Activated CD4-positive, alpha-beta T cell treated with anti-CD3 and anti-CD28 coated beads for 48 hours (primary cell): ENCODE results near the gene PERP.
"Not testable (repeated sequence)": the region's sequence is repeated elsewhere in the genome, so short reads cannot be mapped to it uniquely, and the experiment has no call there.

Experiments
- DNase-seq: peaks from one replicate; pipeline ENCODE4 v3.0.0-alpha.2; 2020

Gene PERP

GRCh38 chr6:138104618-138105213 is 2.5 kb downstream of the PERP start:
- DNase-seq = no peak

DNA sequence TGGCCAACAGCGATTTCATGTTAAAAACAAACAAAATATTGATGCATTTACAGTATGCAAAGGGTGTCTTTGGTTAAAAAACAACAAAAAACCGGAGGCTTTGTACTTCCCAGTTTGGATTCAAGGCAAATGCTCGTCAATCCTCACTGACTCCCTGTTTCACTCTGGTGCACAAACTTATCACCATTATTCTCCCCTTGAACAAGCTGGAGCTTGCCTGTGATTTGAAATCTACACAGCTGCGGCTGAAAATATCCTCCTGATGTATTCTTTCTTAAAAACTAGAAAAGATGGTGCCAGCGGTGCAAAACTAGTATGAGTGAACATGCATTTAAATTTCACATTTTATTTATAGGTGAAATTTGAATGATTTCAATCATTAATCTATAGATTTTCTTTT is 3.3 kb downstream of the PERP start:
- DNase-seq = no peak

- no peak for DNase-seq
Observed at GRCh38 chr6:138101946-138102731, 5.1 kb downstream of the PERP start.

- DNase-seq = no peak
Observed at GRCh38 chr6:138099832-138100231, 7.4 kb downstream of the PERP start.

- DNase-seq = no peak
Observed at GRCh38 chr6:138098306-138098705, 8.9 kb downstream of the PERP start.

- no peak for DNase-seq
Observed at GRCh38 chr6:138094260-138094659, 13.0 kb downstream of the PERP start.

DNA sequence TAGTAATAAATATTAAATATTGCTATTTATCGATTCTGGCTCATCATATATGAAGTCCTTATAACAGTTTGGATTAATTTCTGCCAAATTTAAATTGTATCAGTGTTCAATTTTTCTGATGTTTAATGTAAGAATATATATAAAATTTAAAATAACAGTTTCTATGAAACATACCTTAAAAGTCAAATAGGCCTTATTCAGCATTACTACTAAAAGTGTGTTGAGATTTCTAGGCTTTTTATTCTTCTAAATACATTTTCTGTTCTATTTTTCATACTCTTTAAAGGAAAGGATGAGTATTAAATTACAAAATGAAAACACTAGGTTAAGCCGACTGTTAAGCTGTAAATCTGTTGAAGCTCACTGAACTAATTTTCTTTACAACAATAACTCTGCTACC is 13.6 kb downstream of the PERP start:
- no peak for DNase-seq

DNA sequence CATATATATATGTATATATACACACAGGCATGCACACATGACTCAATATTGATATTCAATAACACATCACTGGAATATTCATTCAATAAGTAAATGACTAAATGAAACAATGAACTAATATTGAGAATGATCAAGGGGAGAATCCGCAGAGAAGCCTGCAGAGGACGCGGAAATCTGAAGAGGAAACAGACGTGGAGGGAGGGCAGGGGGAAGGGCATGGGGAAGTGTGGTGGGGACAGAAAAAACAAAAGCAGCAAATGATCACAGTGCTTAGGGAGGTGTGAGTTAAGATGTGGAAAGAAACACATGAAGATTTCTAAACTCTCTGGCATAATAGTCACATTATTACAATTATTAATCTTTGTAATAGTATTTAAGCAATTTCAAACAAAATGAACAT is 14.5 kb downstream of the PERP start:
- DNase-seq = no peak

DNA sequence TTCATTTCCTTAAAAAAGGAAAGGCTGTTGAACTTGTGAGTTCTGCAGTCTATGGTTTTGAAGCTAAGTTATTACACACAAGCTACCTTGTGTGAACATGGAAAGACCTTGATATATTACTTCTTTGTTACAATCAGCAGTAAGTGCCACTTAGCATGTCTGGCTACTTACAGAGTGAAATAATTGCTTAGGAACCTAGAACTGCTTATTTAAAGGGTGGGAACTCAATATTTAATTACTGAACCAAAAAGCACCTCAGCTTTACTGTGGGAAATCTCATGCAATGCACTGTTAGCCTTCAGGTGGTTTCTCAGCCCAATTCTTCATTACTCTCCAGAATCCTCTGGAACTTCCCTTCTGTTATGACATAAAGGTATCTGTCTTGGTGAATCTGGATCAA is 17.9 kb downstream of the PERP start:
- no peak for DNase-seq

DNA sequence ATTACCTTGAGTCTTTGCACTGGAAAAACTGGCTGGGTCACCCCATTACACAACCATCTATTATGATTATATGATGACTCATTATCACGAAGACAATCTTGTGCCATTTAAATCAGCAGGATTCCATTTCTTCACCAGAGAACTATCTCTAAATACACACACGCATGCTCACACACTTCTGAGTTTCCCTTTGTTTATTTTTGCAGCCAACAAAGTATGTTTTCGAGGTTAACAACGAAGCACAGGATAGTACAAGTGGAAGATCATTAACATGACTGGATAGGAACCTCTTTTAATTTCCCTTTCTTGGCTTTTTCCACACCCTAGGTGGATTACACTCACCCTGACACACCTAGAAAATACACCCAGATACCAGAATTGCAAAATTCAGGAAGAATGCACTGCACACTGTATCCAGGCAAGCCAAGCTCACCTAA is 18.9 kb downstream of the PERP start:
- no peak for DNase-seq

DNA sequence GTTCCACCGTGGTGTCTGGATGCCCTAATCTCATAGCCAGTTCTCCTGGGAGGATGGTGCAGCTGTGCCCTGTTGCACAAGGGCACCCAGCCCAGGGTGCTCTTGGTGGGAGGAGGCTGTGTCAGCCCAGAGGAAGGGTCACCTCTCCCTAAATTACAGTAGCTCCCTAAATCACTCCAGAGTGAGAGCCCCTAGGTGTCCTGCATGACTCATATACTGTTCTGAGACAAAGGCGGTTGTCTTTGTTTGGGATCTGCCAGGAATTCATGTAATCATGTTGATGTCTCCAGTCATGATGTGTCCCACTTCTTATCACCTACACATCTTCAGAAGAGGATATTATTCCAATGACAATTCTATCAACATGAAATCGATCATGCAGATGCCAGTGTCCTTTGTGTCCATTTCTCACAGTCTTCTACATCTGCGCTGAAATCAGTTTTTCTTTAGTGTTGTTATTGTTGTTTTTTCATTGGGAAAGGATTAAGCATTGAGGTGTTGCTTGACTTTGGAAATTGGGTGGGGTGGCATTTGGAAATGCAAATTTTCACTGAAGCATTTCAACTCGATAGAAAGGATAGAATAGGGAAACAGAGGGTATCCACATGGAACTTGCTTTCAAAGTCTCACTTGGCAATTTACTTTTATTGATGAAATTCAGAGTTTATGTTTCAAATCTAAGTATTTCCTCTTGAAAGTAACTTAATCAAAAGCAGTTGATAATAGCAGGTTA is 19.5 kb downstream of the PERP start:
- DNase-seq = no peak

- DNase-seq = no peak
Observed at GRCh38 chr6:138086573-138087196, 20.5 kb downstream of the PERP start.

DNA sequence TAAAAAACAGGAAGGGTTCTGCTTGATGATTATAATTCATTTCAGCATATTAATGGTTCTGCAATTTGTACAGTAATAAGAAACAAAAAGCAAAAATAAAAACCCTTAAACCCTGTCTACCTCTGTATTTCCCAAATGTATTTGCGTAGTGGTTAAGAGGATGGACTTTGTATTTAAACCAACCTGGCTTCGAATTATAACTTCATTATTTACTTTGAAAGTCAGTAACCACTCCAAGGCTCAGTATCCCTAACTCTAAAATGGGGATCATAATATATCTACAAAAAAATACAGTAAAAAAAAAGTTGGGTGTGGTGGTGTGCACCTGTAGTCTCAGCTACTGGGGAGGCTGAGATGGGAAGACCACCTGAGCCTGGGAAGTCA is 21.4 kb downstream of the PERP start:
- no peak for DNase-seq

DNA sequence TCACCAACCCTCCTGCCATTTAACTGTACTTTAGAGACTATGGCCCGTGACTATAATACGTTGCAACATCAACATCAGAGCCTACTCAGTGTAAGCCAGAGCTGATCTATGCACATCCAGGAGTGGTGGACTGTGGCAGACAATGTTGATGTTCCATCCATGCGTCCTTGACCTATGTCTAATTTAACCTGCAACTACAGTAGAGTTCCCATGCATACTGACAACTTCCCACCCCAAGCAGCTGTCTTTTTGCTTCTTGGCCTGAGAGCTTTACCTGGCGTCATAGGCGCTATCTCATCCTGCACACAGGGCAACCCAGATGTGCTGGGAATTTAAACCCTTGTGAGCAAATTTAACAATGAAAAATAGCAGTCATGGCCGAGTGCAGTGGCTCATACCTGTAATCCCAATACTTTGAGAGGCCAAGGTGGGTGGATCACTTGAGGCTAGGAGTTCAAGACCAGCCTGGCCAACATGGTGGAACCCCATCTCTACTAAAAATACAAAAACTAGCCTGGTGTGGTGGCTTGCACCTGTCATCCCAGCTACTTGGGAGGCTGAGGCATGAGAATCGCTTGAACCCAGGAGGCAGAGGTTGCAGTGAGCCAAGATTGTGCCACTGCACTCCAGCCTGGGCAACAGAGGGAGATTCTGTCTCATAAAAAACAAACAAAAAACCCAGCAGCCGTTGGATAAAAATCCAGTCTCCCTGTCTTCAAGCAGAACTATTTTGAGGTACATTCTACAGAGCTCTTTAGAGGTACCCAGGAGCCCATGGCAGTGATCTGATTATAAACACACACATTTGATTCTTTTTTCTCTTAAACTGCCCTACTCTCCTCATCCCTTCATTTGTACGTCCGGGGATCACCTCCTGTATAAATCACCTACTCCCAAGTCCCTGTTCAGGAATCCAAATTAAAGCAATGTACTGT is 22.0 kb downstream of the PERP start:
- no peak for DNase-seq

DNA sequence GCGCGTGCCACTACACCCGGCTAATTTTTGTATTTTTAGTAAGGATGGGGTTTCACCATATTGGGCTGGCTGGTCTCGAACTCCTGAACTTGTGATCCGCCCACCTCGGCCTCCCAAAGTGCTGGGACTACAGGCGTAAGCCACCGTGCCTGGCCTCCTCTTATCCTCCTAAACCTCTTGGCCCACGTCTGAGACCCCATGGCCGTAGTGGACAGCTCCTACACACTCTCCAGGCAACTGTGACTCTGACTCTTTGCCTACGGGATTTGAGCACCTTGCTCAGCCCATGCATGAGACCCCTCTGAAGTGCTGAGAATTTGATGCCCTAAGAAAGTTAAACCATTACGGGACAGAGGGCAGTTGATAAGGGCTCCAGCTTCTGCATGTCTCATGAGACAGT is 25.0 kb downstream of the PERP start:
- DNase-seq = no peak

DNA sequence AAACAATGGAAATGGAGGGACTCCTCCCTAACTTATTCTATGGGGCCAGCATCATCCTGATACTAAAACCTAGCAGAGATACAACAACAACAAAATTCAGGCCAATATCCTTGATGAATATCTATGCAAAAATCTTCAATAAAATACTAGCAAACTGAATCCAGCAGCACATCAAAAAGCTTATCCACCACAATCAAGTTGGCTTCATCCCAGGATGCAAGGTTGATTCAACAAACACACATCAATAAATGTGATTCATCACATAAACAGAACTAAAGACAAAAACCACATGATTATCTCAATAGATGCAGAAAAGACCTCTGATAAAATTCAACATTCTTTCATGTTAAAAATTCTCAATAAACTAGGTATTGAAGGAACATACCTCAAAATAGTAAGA is 27.7 kb downstream of the PERP start:
- DNase-seq = not testable (repeated sequence)

DNA sequence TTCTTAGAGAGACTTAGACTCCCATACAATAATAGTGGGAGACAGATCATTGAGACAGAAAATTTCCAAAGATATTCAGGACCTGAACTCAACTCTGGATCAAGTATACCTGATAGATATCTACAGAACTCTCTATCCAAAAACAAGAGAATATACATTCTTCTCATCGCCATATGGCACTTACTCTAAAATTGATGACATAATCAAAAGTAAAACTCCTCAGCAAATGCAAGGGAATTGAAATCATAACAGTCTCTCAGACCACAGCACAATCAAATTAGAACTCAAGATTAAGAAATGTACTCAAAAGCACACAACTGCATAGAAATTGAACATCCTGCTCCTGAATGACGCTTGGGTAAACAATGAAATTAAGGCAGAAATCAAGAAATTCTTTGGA is 28.7 kb downstream of the PERP start:
- no peak for DNase-seq

GRCh38 chr6:138073264-138073663 is 34.0 kb downstream of the PERP start:
- DNase-seq = no peak

GRCh38 chr6:138063726-138064125 is 43.5 kb downstream of the PERP start:
- no peak for DNase-seq

GRCh38 chr6:138054982-138055381 is 52.2 kb downstream of the PERP start:
- no peak for DNase-seq

GRCh38 chr6:138052783-138053182 is 54.4 kb downstream of the PERP start:
- no peak for DNase-seq

DNA sequence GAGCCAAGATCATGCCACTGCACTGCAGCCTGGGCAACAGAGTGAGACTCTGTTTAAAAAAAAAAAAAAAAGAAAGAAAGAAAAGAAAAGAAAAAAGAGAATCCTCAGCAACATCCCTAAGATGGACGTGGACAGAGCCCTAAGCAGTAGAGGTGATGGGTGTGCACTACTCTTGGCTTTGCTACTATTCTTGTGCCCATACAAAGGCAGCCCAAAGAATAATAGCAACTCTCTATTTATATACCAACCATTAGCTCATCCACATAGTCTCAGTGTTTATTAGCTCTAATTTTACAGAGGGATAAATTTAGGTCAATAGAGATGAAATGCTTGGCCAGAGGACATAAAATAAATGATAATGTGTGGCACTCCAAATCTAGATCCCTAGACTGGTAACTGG is 62.2 kb downstream of the PERP start:
- no peak for DNase-seq

DNA sequence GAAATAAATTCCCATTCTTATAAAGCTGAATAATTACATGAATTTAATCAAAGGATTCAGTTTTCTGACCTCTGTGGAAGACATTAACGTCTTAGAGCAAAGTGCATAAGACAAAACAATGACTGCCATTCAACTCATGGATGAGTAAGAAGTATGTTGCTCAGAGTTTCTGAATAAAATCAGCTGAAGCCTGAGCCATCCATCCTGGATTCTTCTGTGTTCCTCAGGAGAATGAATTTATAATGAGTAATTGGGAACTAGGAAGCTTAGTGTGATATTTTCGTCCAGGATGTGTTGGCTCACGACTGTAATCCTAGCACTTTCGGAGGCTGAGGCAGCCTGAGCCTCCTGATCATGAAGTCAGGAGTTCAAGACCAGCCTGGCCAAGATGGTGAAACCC is 62.8 kb downstream of the PERP start:
- DNase-seq = no peak
